Heart right ventricle (tissue), 16 donors: ENCODE results near the gene MDP1. TPM values are rescaled to one million over a fixed set of nuclear protein-coding genes. Genes with fewer than 3 reads are reported as not detected.

Source experiments
- ATAC-seq, 8 donors: fragments of 200-7000 bp; cut with Tn5 transposase; one replicate each; pipeline ENCODE4 v1.9.1; 2020; ENCODE audit warnings: mild to moderate bottlenecking in 8 of 8, moderate library complexity in 8 of 8, moderate number of reproducible peaks in 1 of 8
- DNase-seq, 2 donors: peaks; one replicate each; pipeline ENCODE4 v3.0.0-alpha.2; 2020
- H3K27ac ChIP-seq, 10 donors: fragments of 200-600 bp; sonication (generic) in 2 of 10; one replicate each; pipeline versions ENCODE4 v1.5.0 to v1.8.0; 2020 to 2022; ENCODE audit warnings: mild to moderate bottlenecking in 3 of 10
- H3K27me3 ChIP-seq, 7 donors: fragments of 200-600 bp; one replicate each; pipeline ENCODE4 v1.8.0; 2021 to 2022; ENCODE audit warnings: mild to moderate bottlenecking in 2 of 7
- H3K36me3 ChIP-seq, 9 donors: fragments of 200-600 bp; sonication (generic) in 1 of 9; one replicate each; pipeline versions ENCODE4 v1.5.0 to v1.8.0; 2020 to 2022; ENCODE audit warnings: mild to moderate bottlenecking in 2 of 9
- H3K4me1 ChIP-seq, 9 donors: fragments of 200-600 bp; sonication (generic) in 1 of 9; one replicate each; pipeline versions ENCODE4 v1.5.0 to v1.8.0; 2020 to 2022; ENCODE audit warnings: mild to moderate bottlenecking in 4 of 9
- H3K4me3 ChIP-seq, 10 donors: fragments of 200-600 bp; sonication (generic) in 2 of 10; one replicate each; pipeline versions ENCODE4 v1.5.0 to v1.8.0; 2020 to 2022; ENCODE audit warnings: mild to moderate bottlenecking in 7 of 10, moderate library complexity in 2 of 10
- H3K9me3 ChIP-seq, 11 donors: fragments of 200-600 bp in 10 of 11; sonication (generic) in 2 of 11; one replicate each; pipeline versions ENCODE4 v1.5.0 to v1.8.0; 2013 to 2022; ENCODE audit warnings: mild to moderate bottlenecking in 2 of 11, control low read depth in 1 of 11, moderate library complexity in 1 of 11
- whole genome bisulfite sequencing, 2 donors: extraction: QIAGEN DNeasy Blood & Tissue Kit; methylation state at CpG; one replicate each; pipeline ENCODE4 v1.1.7; 2013; ENCODE audit warnings: inconsistent platforms in 1 of 2; 5-methylcytosine and 5-hydroxymethylcytosine counted together
- intact Hi-C, 10 donors: fragments of 100-400 bp; cut with DNase I; formaldehyde crosslinking; loops; one replicate each; pipeline versions ENCODE4 v1.11.1 to v1.14.2; 2022
- polyA plus RNA-seq, 2 donors: library from polyadenylated mRNA; stranded (reverse); fragments of 200-250 nt; gene quantifications; one replicate each; pipeline ENCODE4 v1.2.3, GENCODE V29; 2013
- total RNA-seq, 10 donors: library from RNA; stranded (reverse); fragmentation: NEBNext Ultra II Directional in 3 of 10; extraction: Animal tissue kit (Norgen Biotek cat#: 25700) in 3 of 10; gene quantifications; one replicate each; pipeline versions ENCODE4 v1.2.1 to v1.2.4, GENCODE V29; 2021 to 2023
- TF ChIP-seq, protein P1 (sequence below), 9 donors: fragments of 200-600 bp; sonication (generic) in 2 of 9; IDR thresholded peaks; one replicate each; pipeline versions ENCODE4 v1.5.0 to v1.8.0; 2021 to 2022; ENCODE audit warnings: antibody characterized with exemption in 9 of 9, mild to moderate bottlenecking in 5 of 9, moderate library complexity in 1 of 9
- donor health status: Arrhythmogenic right ventricular cardiomyopathy.
- donor health status: ischemic (EF 13 %, LVEDD 7.1; RV severe dilation, severe dysfunction).
- donor health status: healthy with polysubstance abuse.
- donor health status: DM: no; HTN: yes; CAD: no.
- donor health status: DM: no; HTN: no; CAD: no.
- donor health status: ischemic (EF 25% LVEDD 6.9; RV normal size, moderate dysfunction).
- donor health status: ischemic (EF 25% LVEDD 5.7; RV mildly dilated, moderate dysfunction).
- donor health status: healthy.
- donor health status: DM: yes; HTN: yes; CAD: no.
- donor health status: Ischemic cardiomyopathy.
- donor health status: ischemic (EF 35%, LVEDD 5.7; RV mildly dilated, moderate dysfunction).
- donor health status: nonischemic (EF 11% LVEDD 7.7; RV severe dilation, severe dysfunction).
- donor health status: DM: yes; HTN: yes; CAD: no.
- donor health status: PGD.
- donor health status: ischemic (EF 29% LVEDD 5.4; RV normal size, mild dysfunction).
- donor health status: nonischemic (EF 23%, LVEDD 6.1; RV moderate dilation, normal function).

Gene MDP1
- total and polyA plus RNA-seq, 12 donors = 13.9 to 23.5 (median 19.2) TPM

DNA sequence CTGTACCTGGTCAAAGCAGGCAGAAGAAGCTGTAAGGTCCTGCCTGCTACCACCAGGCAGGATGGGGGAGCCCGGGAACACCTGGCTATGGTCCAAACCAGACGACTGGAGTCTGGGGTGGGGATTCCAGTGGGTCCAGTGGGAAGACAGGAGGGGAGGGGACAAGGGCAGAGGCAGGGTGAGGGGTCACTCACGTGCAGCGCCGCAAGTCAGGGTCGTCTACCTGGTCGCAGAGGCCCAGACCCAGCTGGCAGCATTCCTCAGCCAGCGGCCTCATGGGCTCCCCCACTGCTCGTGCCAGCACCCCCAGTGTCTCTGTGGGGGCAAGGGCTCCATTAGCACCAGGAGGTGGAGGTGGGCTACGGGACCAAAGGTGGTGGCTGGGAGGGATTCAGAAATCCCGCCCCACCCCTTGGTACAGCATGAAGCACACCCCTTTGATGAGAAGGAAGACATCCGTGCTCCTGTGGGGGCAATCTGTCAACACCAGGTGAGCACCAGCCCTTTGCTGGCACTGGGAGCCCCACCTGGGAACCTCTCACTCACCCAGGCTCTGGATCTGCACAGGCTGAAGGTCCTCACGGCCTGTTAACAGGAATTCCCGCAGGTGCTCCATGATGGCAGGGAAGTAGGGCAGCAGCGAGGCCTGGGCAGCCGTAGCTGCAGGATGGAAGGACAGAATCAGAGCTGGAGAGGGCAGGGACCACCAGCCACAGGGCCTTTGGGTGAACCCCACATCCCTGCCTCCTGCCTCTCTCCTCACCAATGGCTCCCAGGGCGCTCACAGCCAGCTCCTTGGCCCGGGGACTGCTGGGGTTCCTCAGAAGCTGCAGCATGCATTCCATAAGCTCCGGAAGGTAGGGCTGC is 31.5 kb downstream of the MDP1 start:
- Histone ChIP-seq H3K9me3 (no peaks in the 10 kb centered on the region), H3K36me3 (peaks cover 0 to 80% (median 25%) of the 10 kb centered on the region in 9 donors), H3K4me3 (no peak overlapping the region), H3K4me1 (peaks cover 4 to 37% (median 31%) of the 10 kb centered on the region in 9 donors), H3K27ac (no peak overlapping the region), H3K27me3 (no peaks in the 10 kb centered on the region)
- ATAC-seq (no peak), DNase-seq (no peak)
- 88 to 89% methylated on average over 19 of the region's 19 CpGs for WGBS, 2 donors
- TF ChIP-seq, protein P1, sequence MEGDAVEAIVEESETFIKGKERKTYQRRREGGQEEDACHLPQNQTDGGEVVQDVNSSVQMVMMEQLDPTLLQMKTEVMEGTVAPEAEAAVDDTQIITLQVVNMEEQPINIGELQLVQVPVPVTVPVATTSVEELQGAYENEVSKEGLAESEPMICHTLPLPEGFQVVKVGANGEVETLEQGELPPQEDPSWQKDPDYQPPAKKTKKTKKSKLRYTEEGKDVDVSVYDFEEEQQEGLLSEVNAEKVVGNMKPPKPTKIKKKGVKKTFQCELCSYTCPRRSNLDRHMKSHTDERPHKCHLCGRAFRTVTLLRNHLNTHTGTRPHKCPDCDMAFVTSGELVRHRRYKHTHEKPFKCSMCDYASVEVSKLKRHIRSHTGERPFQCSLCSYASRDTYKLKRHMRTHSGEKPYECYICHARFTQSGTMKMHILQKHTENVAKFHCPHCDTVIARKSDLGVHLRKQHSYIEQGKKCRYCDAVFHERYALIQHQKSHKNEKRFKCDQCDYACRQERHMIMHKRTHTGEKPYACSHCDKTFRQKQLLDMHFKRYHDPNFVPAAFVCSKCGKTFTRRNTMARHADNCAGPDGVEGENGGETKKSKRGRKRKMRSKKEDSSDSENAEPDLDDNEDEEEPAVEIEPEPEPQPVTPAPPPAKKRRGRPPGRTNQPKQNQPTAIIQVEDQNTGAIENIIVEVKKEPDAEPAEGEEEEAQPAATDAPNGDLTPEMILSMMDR (IDR thresholded peaks at IDR 0.05) = no peak
- intact Hi-C loops = no loop called here

DNA sequence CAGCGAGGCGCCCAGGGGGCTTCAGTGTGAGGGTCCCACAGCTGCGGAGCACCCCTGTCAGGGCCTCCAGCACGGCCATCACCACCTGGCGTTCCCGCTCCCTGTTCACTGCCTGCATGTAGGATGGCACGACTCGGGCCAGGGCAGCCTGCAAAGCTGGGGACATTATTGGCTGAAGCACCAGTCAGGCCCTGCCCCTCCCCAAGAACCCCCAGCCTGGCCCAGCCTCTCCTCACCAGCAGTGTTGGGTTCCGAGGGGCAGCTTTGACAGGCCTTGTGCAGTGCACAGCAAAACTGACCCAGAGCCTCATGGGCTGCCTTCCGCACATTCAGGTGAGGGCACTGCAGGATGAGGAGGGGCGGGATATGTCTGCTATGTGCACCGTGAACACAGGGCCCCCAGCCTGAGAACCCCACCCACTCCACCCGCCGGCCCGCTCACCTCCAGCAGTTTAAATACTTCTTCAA is 32.8 kb downstream of the MDP1 start:
- peaks cover 0 to 93% (median 35%) of the 10 kb centered on the region in 9 donors for H3K36me3 ChIP-seq
- TF ChIP-seq, protein P1 (IDR thresholded peaks at IDR 0.05) = no peak
- WGBS, 2 donors = 89 to 94% methylated on average over 15 of the region's 15 CpGs

DNA sequence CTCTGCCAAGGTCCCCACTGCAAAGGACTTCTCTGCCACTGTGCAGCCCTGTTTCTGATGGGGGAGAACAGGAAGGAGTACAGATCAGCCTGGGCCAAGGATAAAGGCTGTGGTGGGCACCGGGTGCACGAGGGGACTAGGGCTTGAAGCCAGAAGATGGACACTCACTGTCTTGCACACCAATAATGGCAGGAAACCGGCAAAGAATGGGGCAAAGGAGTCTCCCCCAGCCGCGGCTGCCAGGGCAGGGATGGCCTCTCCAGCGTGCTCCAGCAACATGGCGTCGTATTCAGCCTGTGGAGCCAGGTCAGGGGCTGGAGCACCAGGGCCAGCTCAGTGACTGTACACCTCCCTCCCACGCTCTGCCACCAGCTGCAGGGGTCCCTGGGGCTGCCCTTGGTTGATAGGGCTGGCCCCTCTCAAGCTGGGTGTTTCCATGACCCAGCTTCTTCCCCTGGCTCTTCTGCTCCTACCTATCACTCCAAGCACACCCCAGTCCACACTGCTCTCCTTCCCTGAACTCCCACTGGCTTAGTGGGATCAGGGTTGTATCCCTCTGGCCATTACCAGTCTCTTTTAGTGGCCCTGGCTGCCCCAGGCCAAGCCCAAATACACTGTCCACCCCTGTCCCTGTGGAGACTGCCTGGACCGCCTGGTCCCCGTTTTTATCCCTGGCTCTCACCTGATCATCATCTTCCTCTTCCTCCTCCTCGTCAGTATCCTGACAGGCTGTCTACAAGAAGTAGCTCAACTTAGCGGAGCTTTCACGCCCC is 33.6 kb downstream of the MDP1 start:
- intact Hi-C loops = no loop called here
- WGBS, 2 donors = 82 to 89% methylated on average over 14 of the region's 14 CpGs
- Histone ChIP-seq H3K4me3 (no peak overlapping the region), H3K27ac (no peak overlapping the region), H3K9me3 (no peaks in the 10 kb centered on the region), H3K4me1 (peaks cover 0 to 22% (median 14%) of the 10 kb centered on the region in 9 donors), H3K27me3 (no peaks in the 10 kb centered on the region), H3K36me3 (peaks cover 0 to 100% (median 36%) of the 10 kb centered on the region in 9 donors)
- DNase-seq (no peak), ATAC-seq (no peak)
- TF ChIP-seq, protein P1 (IDR thresholded peaks at IDR 0.05) = no peak

More for the DNA sequence above, 32.8 kb downstream of the MDP1 start:
- Histone ChIP-seq H3K9me3 (no peaks in the 10 kb centered on the region), H3K4me1 (peaks cover 3 to 30% (median 22%) of the 10 kb centered on the region in 9 donors), H3K27me3 (no peaks in the 10 kb centered on the region), H3K27ac (no peak overlapping the region), H3K4me3 (no peak overlapping the region)
- no peak for DNase-seq
- no peak for ATAC-seq
- intact Hi-C loops = no loop called here

DNA sequence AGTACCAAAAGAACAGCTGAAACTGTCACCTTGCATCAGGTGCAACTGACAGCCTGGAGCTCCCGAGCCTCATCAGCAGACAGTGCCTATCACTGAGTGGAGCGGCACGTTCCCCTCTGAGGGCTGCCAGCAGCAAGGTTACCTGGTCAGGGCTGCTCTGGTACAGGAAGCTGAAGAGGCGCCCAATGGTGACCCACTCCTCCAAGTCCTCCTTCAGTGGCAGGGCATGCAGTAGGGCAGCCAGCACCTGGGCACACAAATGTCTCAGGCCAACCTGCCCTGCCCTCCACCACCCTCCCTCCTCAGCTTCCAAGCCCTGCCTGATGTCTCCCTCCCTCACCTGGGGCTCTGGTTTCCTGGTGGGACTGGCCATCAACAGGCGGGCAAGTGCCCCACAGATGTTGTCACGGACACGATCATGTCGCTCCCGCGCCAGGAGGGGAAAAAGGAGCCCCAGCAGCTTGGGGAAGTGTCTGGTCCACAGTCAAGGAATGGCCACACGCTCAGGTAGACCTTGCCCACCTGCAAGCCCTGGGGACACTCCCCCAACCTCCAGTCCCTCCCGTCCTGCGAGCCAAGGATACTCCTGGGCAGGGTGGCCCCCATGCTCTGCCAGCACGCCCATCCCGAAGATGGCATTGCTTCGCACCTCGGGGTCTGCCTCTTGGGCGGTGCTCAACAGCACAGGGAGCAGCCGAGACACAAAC is 34.3 kb downstream of the MDP1 start:
- intact Hi-C loops = no loop called here
- WGBS, 2 donors = 90 to 92% methylated on average over 19 of the region's 19 CpGs
- Histone ChIP-seq H3K4me1 (peaks cover 0 to 19% (median 12%) of the 10 kb centered on the region in 9 donors), H3K9me3 (no peaks in the 10 kb centered on the region), H3K4me3 (no peak overlapping the region), H3K36me3 (peaks cover 0 to 100% (median 43%) of the 10 kb centered on the region in 9 donors), H3K27me3 (no peaks in the 10 kb centered on the region), H3K27ac (no peak overlapping the region)
- DNase-seq (no peak), ATAC-seq (no peak)
- TF ChIP-seq, protein P1 (IDR thresholded peaks at IDR 0.05) = no peak
